ENCODE measurements around the gene DCPS.
A peak's percentile ranks its signal among the peaks of the same experiment; 100 is the strongest.

The DCPS gene

GRCh38 chr11:126282361-126282735, 21.5 kb upstream of the DCPS start:
- no peaks in the 10 kb centered on the region for H4K20me1 ChIP-seq (ENCODE audit: insufficient read depth, low read length)
- peaks cover 28% of the 10 kb centered on the region for H3K4me1 ChIP-seq (ENCODE audit: insufficient read depth, low read length, severe bottlenecking)
- H3K9me2 ChIP-seq (ENCODE audit: low read depth, low read length), result no peaks in the 10 kb centered on the region
- no peaks in the 10 kb centered on the region for H3K9me3 ChIP-seq (ENCODE audit: low read length)
- peaks cover 9% of the 10 kb centered on the region; the same call in 1 of the 2 replicates for H3K36me3 ChIP-seq (ENCODE audit: insufficient read depth, low read length)
- peak overlapping the region; percentile 90 for H3K4me2 ChIP-seq (ENCODE audit: low read length)
- H3K9ac ChIP-seq (ENCODE audit: low read length), result peak overlapping the region; percentile 88
- H3F3A ChIP-seq (ENCODE audit: insufficient read depth, low read length), result no peaks in the 10 kb centered on the region
- H3K79me2 ChIP-seq (ENCODE audit: insufficient read depth, low read length), result no peaks in the 10 kb centered on the region
- H3K27me3 ChIP-seq (ENCODE audit: insufficient read depth, low read length), result no peaks in the 10 kb centered on the region
- peak overlapping the region; percentile 83 for H3K4me3 ChIP-seq (ENCODE audit: low read depth, low read length, poor library complexity, severe bottlenecking)
- no peak for TF ChIP-seq CTCF (IDR thresholded peaks at IDR 0.05; ENCODE audit: low read length)
- TF ChIP-seq EZH2 (IDR thresholded peaks at IDR 0.05; ENCODE audit: borderline replicate concordance, low read length), result no peak
- no peak overlapping the region for H2AFZ ChIP-seq (ENCODE audit: low read length)
- peak overlapping the region; percentile 70 for H3K27ac ChIP-seq (ENCODE audit: low read depth, low read length, poor library complexity, severe bottlenecking)

- Histone ChIP-seq H3K27ac (ENCODE audit: low read depth, low read length, poor library complexity, severe bottlenecking) (peak within 1 kb of the TSS; percentile 84), H3K4me1 (ENCODE audit: insufficient read depth, low read length, severe bottlenecking) (peaks cover 28% of the 10 kb centered on the region), H3K9me3 (ENCODE audit: low read length) (no peaks in the 10 kb centered on the region)
Measured at GRCh38 chr11:126282736-126283591, 20.9 kb upstream of the DCPS start, which contains the start of gene TIRAP. Gene TIRAP (plus strand): TSS chr11:126283093. CDS start chr11:126290895, 7,802 bp downstream.

GRCh38 chr11:126284829-126285228, 19.0 kb upstream of the DCPS start:
- Histone ChIP-seq H3K9ac (ENCODE audit: low read length) (no peak overlapping the region; the same call in 1 of the 2 replicates), H3K4me1 (ENCODE audit: insufficient read depth, low read length, severe bottlenecking) (peaks cover 28% of the 10 kb centered on the region), H3K27me3 (ENCODE audit: insufficient read depth, low read length) (no peaks in the 10 kb centered on the region), H3K4me3 (ENCODE audit: low read depth, low read length, poor library complexity, severe bottlenecking) (peak overlapping the region; percentile 83), H3F3A (ENCODE audit: insufficient read depth, low read length) (no peaks in the 10 kb centered on the region), H3K79me2 (ENCODE audit: insufficient read depth, low read length) (no peaks in the 10 kb centered on the region), H2AFZ (ENCODE audit: low read length) (no peak overlapping the region), H3K27ac (ENCODE audit: low read depth, low read length, poor library complexity, severe bottlenecking) (peak overlapping the region; percentile 84), H3K9me2 (ENCODE audit: low read depth, low read length) (no peaks in the 10 kb centered on the region), H3K36me3 (ENCODE audit: insufficient read depth, low read length) (0 out of 2 replicates have a peak, but pooled peaks cover 4% of the 10 kb centered on the region), H3K4me2 (ENCODE audit: low read length) (peak overlapping the region; percentile 90), H3K9me3 (ENCODE audit: low read length) (no peaks in the 10 kb centered on the region), H4K20me1 (ENCODE audit: insufficient read depth, low read length) (no peaks in the 10 kb centered on the region)
- TF ChIP-seq CTCF (IDR thresholded peaks at IDR 0.05; ENCODE audit: low read length) (no peak), EZH2 (IDR thresholded peaks at IDR 0.05; ENCODE audit: borderline replicate concordance, low read length) (no peak)

More at GRCh38 chr11:126282736-126283591, 20.9 kb upstream of the DCPS start, which contains the start of gene TIRAP:
- no peaks in the 10 kb centered on the region for H3K9me2 ChIP-seq (ENCODE audit: low read depth, low read length)
- no peak within 1 kb of the TSS for H2AFZ ChIP-seq (ENCODE audit: low read length)
- TF ChIP-seq EZH2 (IDR thresholded peaks at IDR 0.05; ENCODE audit: borderline replicate concordance, low read length) (no peak), CTCF (IDR thresholded peaks at IDR 0.05; ENCODE audit: low read length) (no peak)
- no peaks in the 10 kb centered on the region for H4K20me1 ChIP-seq (ENCODE audit: insufficient read depth, low read length)
- no peaks in the 10 kb centered on the region for H3K79me2 ChIP-seq (ENCODE audit: insufficient read depth, low read length)
- 0 out of 2 replicates have a peak, but pooled peaks cover 4% of the 10 kb centered on the region for H3K36me3 ChIP-seq (ENCODE audit: insufficient read depth, low read length)
- H3K27me3 ChIP-seq (ENCODE audit: insufficient read depth, low read length), result no peaks in the 10 kb centered on the region
- peak within 1 kb of the TSS; percentile 83 for H3K4me3 ChIP-seq (ENCODE audit: low read depth, low read length, poor library complexity, severe bottlenecking)
- H3F3A ChIP-seq (ENCODE audit: insufficient read depth, low read length), result no peaks in the 10 kb centered on the region
- H3K4me2 ChIP-seq (ENCODE audit: low read length), result peak within 1 kb of the TSS; percentile 90
- peak within 1 kb of the TSS; percentile 88 for H3K9ac ChIP-seq (ENCODE audit: low read length)

Measured in OCI-LY1 (cell line).